ENCODE data around the gene PPP1R9B. TPM values are rescaled to one million over a fixed set of nuclear protein-coding genes. Genes with fewer than 3 reads are reported as not detected.

PPP1R9B gene
- total RNA-seq, 1 donor from 2014 or later, result 103 TPM

DNA sequence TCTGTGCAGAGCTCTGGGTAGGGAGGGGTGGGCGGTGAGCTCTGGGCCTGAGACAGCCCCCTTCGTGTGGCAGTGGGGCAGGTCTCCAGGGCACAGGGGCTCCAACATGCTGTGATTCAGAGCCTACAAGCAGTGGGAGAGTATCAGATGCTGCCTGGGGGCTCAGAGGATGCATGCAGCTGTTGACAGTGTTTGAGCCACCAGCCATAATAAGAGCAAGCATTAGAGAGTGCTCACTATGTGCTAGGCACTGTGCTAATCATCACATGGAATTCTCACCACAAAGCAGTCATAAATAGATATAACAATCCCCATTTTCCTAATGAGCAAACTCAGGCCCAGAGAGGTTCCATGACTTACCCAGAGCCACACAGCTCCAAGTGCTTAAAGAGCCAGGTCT, 47.2 kb downstream of the PPP1R9B start:
- no peaks in the 10 kb centered on the region for H3K9me3 ChIP-seq
- H3K4me1 ChIP-seq, result peaks cover 15% of the 10 kb centered on the region
- peaks cover 40% of the 10 kb centered on the region for H3K36me3 ChIP-seq
- H3K27ac ChIP-seq, result no peak overlapping the region
- DNase-seq, result no peak
- ATAC-seq, result no peak
- TF ChIP-seq, protein P1, sequence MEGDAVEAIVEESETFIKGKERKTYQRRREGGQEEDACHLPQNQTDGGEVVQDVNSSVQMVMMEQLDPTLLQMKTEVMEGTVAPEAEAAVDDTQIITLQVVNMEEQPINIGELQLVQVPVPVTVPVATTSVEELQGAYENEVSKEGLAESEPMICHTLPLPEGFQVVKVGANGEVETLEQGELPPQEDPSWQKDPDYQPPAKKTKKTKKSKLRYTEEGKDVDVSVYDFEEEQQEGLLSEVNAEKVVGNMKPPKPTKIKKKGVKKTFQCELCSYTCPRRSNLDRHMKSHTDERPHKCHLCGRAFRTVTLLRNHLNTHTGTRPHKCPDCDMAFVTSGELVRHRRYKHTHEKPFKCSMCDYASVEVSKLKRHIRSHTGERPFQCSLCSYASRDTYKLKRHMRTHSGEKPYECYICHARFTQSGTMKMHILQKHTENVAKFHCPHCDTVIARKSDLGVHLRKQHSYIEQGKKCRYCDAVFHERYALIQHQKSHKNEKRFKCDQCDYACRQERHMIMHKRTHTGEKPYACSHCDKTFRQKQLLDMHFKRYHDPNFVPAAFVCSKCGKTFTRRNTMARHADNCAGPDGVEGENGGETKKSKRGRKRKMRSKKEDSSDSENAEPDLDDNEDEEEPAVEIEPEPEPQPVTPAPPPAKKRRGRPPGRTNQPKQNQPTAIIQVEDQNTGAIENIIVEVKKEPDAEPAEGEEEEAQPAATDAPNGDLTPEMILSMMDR (IDR thresholded peaks at IDR 0.05), result no peak
- no peaks in the 10 kb centered on the region for H3K27me3 ChIP-seq
- intact Hi-C loops (cut with DNase I), result no loop called here
- no peak overlapping the region for H3K4me3 ChIP-seq

DNA sequence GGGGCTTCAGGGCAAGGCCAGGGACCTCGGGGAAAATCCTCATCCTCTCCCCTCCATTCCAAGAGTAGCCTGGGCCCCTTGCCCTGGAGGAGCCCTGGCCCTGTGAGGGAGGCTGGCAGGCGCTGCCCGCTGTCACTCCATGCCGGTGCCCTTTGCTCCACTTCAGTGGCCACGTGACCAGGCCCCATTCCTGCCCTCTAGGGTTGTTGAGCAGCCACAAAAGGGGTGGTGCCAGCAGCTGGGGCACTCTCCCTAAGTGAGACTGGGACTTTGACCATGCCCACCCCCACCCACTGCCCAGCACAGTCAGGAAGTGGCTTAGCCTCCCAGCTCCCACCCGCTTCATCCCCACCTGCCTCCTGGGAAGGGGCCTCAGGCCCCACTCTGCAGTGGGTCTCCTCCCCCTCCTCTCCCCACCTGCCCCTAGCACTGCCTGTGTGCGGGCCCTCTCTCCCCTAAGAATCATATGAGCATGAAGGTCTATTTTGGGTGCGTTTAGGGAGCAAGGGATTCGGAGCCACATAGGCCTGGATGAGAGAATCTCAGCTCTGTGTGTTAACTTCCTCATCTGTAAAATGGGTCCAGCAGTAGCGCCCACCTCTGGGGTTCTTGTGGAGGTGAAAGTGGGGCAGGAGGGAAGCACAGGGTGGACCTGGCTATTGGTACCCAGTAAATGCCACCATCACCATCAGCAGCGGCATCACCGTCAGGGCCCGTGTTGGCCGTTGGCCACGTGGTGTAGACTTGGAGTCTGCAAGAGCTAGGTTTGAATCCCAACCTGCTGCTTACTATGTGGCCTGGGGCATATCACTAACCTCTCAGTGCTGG, 48.1 kb downstream of the PPP1R9B start:
- Histone ChIP-seq H3K9me3 (no peaks in the 10 kb centered on the region), H3K4me3 (no peak overlapping the region), H3K27me3 (no peaks in the 10 kb centered on the region), H3K36me3 (peaks cover 46% of the 10 kb centered on the region), H3K4me1 (peaks cover 15% of the 10 kb centered on the region), H3K27ac (peak overlapping the region; percentile 11)
- ATAC-seq (peak; percentile 82), DNase-seq (peak; percentile 91)
- TF ChIP-seq, protein P1 (IDR thresholded peaks at IDR 0.05), result no peak
- intact Hi-C loops (cut with DNase I), result no loop called here

DNA sequence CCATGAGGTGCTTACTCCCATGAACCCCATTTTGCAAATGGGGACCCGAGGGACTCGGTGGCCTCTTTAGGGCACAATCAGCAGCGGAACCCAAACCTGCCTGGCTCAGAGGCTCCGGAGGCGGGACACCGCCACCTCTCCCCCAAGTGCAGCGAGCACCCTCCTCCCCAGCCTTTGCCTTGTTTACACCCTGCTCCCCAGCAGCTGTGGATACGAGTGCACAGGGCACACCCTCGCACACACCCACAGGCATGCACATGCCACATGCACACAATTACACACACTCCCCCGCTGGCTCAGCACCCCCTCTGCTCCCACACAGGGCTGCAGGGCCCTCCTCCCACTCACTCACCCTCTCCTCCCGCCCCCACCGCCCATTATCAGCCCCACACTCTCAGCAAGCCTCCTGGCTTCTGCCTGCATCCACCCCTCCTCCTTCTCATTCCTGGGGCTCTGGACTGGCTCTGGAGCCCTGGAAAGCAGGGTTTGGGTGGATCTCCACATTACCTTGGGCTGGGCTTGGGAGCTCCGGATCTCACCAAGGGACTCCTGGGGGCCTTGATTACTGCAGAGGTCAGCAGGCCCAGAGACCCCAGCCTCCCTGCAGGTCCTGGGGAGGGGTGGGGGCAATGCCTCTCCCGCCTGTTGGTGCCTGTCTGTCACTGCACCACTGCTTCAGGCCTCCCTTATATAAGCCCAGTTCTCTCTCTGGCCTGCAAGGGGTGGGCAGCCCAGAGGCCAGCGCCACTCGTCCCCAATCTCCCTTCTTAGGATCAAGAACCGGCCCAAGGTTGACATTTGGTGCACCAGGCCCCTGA, 48.9 kb downstream of the PPP1R9B start:
- TF ChIP-seq, protein P1 (IDR thresholded peaks at IDR 0.05), result no peak
- DNase-seq, result no peak
- peak; percentile 60 for ATAC-seq
- Histone ChIP-seq H3K4me3 (no peak overlapping the region), H3K27ac (peak overlapping the region; percentile 11), H3K36me3 (peaks cover 38% of the 10 kb centered on the region), H3K27me3 (no peaks in the 10 kb centered on the region), H3K9me3 (no peaks in the 10 kb centered on the region), H3K4me1 (peaks cover 18% of the 10 kb centered on the region)
- intact Hi-C loops (cut with DNase I), result no loop called here

DNA sequence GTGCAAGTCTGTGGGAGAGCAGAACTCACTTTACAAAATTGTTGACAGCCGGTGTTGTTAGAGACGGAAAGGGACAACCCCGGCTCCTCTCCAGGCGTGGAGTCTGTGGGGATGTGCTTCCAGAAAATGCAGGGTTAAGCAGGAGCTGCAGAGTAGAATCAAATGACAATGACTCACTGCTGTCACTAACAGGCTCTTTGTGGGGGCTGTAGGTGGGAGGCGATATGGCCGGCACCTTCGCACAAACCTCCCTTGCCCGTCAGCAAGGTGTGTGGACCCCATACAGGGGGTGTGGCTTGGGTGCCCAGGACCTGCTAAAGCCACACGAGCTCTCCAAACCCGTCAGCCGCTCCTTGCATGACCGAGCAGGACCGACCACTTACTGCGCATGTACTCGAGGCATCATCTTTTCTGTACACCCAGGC, 49.5 kb downstream of the PPP1R9B start:
- DNase-seq, result no peak
- Histone ChIP-seq H3K4me3 (no peak overlapping the region), H3K27ac (no peak overlapping the region), H3K4me1 (peaks cover 24% of the 10 kb centered on the region), H3K9me3 (no peaks in the 10 kb centered on the region), H3K36me3 (peaks cover 34% of the 10 kb centered on the region), H3K27me3 (no peaks in the 10 kb centered on the region)
- TF ChIP-seq, protein P1 (IDR thresholded peaks at IDR 0.05), result no peak
- intact Hi-C loops (cut with DNase I), result no loop called here
- no peak for ATAC-seq

DNA sequence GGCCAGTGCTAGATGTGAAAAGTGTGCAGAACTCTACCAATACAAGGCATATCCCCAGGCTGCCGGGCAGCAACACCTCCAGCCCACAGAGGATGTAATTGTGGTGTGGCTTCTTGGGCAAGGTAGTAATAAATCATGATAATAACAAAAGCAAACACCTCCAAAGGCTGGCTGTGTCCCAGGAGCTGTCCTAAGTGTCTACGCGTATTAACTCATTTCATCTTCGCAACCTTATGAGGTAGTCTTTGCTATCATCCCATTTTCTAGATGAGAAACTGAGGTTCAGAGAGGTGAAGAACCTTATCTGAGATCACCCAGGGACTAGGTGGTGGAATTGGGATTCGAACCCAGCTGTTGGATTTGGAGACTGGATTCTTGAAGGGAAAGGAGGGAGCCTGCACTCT, 50.0 kb downstream of the PPP1R9B start:
- no peak for ATAC-seq
- H3K4me3 ChIP-seq, result no peak overlapping the region
- no peak for DNase-seq
- peaks cover 26% of the 10 kb centered on the region for H3K4me1 ChIP-seq
- intact Hi-C loops (cut with DNase I), result no loop called here
- TF ChIP-seq, protein P1 (IDR thresholded peaks at IDR 0.05), result no peak
- no peaks in the 10 kb centered on the region for H3K27me3 ChIP-seq
- no peak overlapping the region for H3K27ac ChIP-seq
- no peaks in the 10 kb centered on the region for H3K9me3 ChIP-seq
- H3K36me3 ChIP-seq, result peaks cover 32% of the 10 kb centered on the region

Data from upper lobe of right lung (tissue), 1 donor.